Fibroblast of lung (primary cell): ENCODE data around the gene GALNT18. TPM values are rescaled to one million over a fixed set of nuclear protein-coding genes. Genes with fewer than 3 reads are reported as not detected.

ENCODE experiments used
- DNase-seq, 2 donors: peaks; one replicate each; pipeline versions ENCODE4 v3.0.0 to v3.0.0-alpha.2; 2010; ENCODE audit warnings: low read depth in 2 of 2
- H2AFZ ChIP-seq: 2 replicates; pipeline ENCODE4 v1.5.1; 2012; ENCODE audit warnings: low read length, control low read depth, inconsistent platforms
- H3K27ac ChIP-seq: 2 replicates; pipeline ENCODE4 v1.5.1; 2011; ENCODE audit warnings: low read length, control low read depth; ENCODE audit not compliant: insufficient read depth
- H3K27me3 ChIP-seq: 2 replicates; pipeline ENCODE4 v1.5.1; 2011; ENCODE audit warnings: mild to moderate bottlenecking, low read length; ENCODE audit not compliant: control insufficient read depth, insufficient read depth
- H3K36me3 ChIP-seq: 2 replicates; pipeline ENCODE4 v1.5.1; 2011; ENCODE audit warnings: low read length; ENCODE audit not compliant: control insufficient read depth, insufficient read depth
- H3K4me1 ChIP-seq: 2 replicates; pipeline ENCODE4 v1.5.1; 2011; ENCODE audit warnings: low read length; ENCODE audit not compliant: control insufficient read depth, insufficient read depth; ENCODE audit errors: extremely low read depth
- H3K4me2 ChIP-seq: 2 replicates; pipeline ENCODE4 v1.5.1; 2011; ENCODE audit warnings: low read length, control low read depth; ENCODE audit not compliant: insufficient read depth; ENCODE audit errors: extremely low read depth
- H3K4me3 ChIP-seq, 4 experiments: fragments of 200-600 bp in 1 of 4; sonication (generic) in 1 of 4; replicated peaks in 1 of 4; 2 replicates each; pipeline ENCODE4 v1.5.1; 2011 to 2016; ENCODE audit warnings: low read length in 4 of 4, low read depth in 3 of 4, mild to moderate bottlenecking in 3 of 4, control low read depth in 2 of 4, inconsistent platforms in 1 of 4, mixed read lengths in 1 of 4; ENCODE audit not compliant: insufficient read depth in 1 of 4; ENCODE audit errors: control extremely low read depth in 1 of 4
- H3K79me2 ChIP-seq: 2 replicates; pipeline ENCODE4 v1.5.1; 2012; ENCODE audit warnings: mild to moderate bottlenecking, low read length, inconsistent platforms; ENCODE audit not compliant: control insufficient read depth, insufficient read depth
- H3K9ac ChIP-seq: 2 replicates; pipeline ENCODE4 v1.5.1; 2011; ENCODE audit warnings: mild to moderate bottlenecking, low read length, control low read depth; ENCODE audit not compliant: insufficient read depth
- H3K9me3 ChIP-seq: 2 replicates; pipeline ENCODE4 v1.5.1; 2012; ENCODE audit warnings: low read depth, low read length; ENCODE audit not compliant: control insufficient read depth, insufficient read depth
- H4K20me1 ChIP-seq: 2 replicates; pipeline ENCODE4 v1.5.1; 2011; ENCODE audit warnings: low read length; ENCODE audit not compliant: control insufficient read depth, insufficient read depth; ENCODE audit errors: extremely low read depth
- CTCF ChIP-seq, 2 donors: IDR thresholded peaks in 1 of 2; conservative IDR thresholded peaks in 1 of 2; 1 replicate in 1 of 2; 2 replicates in 1 of 2; pipeline ENCODE4 v1.5.1; 2011 to 2012; ENCODE audit warnings: low read length in 2 of 2, control low read depth in 1 of 2, inconsistent platforms in 1 of 2, low read depth in 1 of 2, mild to moderate bottlenecking in 1 of 2
- EZH2 ChIP-seq: IDR thresholded peaks from 2 replicates; pipeline ENCODE4 v1.5.1; 2012; ENCODE audit warnings: low read length, control low read depth, mild to moderate bottlenecking; ENCODE audit errors: missing control alignments
- polyA plus RNA-seq, 2 donors: library from polyadenylated mRNA; depleted of rRNA in 1 of 2; stranded (reverse) in 1 of 2; unstranded in 1 of 2; fragments of >200 nt; gene quantifications; 2 replicates each; pipeline ENCODE4 v1.2.1, GENCODE V29; 2011 to 2012; ENCODE audit warnings: missing spikeins in 1 of 2
- total RNA-seq: library from RNA; depleted of rRNA; stranded (reverse); fragments of >200 nt; gene quantifications from 2 replicates; pipeline ENCODE4 v1.2.1, GENCODE V29; 2014

GALNT18 gene
- total and polyA plus RNA-seq, 2 donors (not counting 1 experiment from before 2014, with no cell fraction given): 0.50 to 19.3 TPM

DNA sequence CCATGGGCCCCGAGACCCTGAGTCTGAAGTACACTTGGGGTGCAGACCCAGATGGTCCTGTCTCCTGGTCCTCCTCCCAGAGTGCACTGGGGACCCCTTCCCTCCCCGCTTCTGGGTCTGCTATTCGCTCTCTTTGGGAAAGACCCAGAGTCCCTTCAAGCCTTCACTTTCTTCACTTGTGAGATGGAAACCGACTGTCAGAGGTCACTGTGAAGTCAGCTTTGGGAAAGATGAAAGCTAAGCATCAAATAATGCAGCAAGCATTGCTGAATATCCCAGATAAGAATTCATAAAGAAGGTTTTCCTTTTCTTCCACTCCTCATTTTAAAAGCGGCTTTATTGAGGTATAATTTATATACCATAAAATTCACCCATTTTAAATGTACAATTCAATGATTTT, 163.8 kb downstream of the GALNT18 start:
- no peaks in the 10 kb centered on the region for H3K4me1 ChIP-seq
- no peaks in the 10 kb centered on the region for H3K27me3 ChIP-seq
- DNase-seq: no peak
- H4K20me1 ChIP-seq: no peaks in the 10 kb centered on the region
- H3K9me3 ChIP-seq: no peaks in the 10 kb centered on the region
- H3K4me2 ChIP-seq: no peak overlapping the region
- no peak overlapping the region for H2AFZ ChIP-seq
- H3K9ac ChIP-seq: no peak overlapping the region
- no peaks in the 10 kb centered on the region for H3K36me3 ChIP-seq
- no peak overlapping the region for H3K27ac ChIP-seq
- H3K4me3 ChIP-seq: no peak overlapping the region
- TF ChIP-seq CTCF (conservative IDR thresholded peaks at IDR 0.05 in 1 of 2, IDR thresholded peaks at IDR 0.05 in 1 of 2; ENCODE audit: low read depth in 1 of 2, low read length in 2 of 2) (no peak), EZH2 (no peak)
- no peaks in the 10 kb centered on the region for H3K79me2 ChIP-seq

DNA sequence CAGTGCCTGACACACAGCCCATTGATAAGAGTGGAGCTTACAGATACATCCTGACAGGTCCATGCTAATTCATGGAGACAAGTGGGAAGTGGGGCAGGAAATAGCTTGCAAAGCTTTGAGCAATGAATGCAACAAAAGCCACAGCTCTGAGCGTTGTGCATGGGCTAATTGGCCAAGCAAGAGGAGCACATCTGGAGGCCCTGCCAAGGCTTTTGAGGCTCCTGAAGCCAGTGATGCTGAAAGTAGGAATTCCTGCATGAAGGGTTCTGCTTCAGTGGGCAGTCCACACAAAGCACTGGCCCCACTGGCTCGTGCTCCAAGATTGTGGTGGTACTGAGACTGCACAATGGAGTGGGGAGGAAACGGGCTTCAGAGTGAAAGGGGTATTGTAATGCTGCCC, 164.9 kb downstream of the GALNT18 start:
- H3K9me3 ChIP-seq: no peaks in the 10 kb centered on the region
- no peaks in the 10 kb centered on the region for H3K79me2 ChIP-seq
- H3K9ac ChIP-seq: no peak overlapping the region
- H3K27me3 ChIP-seq: no peaks in the 10 kb centered on the region
- no peak overlapping the region for H2AFZ ChIP-seq
- H3K36me3 ChIP-seq: no peaks in the 10 kb centered on the region
- no peaks in the 10 kb centered on the region for H3K4me1 ChIP-seq
- H3K4me2 ChIP-seq: no peak overlapping the region
- no peak for DNase-seq
- no peaks in the 10 kb centered on the region for H4K20me1 ChIP-seq
- H3K27ac ChIP-seq: no peak overlapping the region
- no peak overlapping the region for H3K4me3 ChIP-seq
- TF ChIP-seq EZH2 (no peak), CTCF (conservative IDR thresholded peaks at IDR 0.05 in 1 of 2, IDR thresholded peaks at IDR 0.05 in 1 of 2; ENCODE audit: low read depth in 1 of 2, low read length in 2 of 2) (no peak)

DNA sequence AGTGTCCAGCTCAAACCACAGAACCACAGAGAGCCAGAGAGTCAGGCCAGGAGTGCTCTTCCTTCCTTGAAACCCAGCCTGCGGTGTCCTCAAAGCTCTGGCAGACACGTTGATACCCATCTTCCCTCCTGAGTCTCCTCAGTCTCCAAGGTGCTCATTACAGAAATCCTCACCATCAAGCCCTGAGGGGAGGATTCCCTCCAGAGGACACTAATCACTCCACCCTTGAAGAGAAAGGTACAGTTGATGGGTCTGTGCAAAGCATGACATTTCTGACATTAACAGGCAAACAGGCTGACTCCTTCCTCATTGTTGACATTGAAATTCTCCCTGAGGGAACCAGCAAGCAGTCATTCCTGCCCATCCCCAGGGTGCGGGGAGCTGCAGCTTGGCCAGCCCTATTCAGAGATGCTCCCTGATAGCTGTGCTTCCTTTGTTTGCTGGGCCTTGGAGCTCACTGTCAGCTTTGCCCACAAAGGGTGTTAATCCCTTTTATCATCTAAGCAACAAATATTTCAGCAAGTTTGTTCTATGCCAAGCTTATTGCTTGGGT, 167.1 kb downstream of the GALNT18 start:
- Histone ChIP-seq H3K9ac (no peak overlapping the region), H3K36me3 (no peaks in the 10 kb centered on the region), H3K27me3 (no peaks in the 10 kb centered on the region), H3K79me2 (no peaks in the 10 kb centered on the region), H3K9me3 (no peaks in the 10 kb centered on the region), H3K27ac (no peak overlapping the region), H3K4me2 (no peak overlapping the region), H3K4me3 (no peak overlapping the region), H4K20me1 (no peaks in the 10 kb centered on the region), H3K4me1 (no peaks in the 10 kb centered on the region), H2AFZ (no peak overlapping the region)
- DNase-seq: no peak
- no peak for TF ChIP-seq CTCF (conservative IDR thresholded peaks at IDR 0.05 in 1 of 2, IDR thresholded peaks at IDR 0.05 in 1 of 2; ENCODE audit: low read depth in 1 of 2, low read length in 2 of 2)
- TF ChIP-seq EZH2: no peak
